GM12864 (cell line): Measurements from ENCODE around the gene DACH1.

ENCODE experiments used
- DNase-seq: peaks from one replicate; pipeline ENCODE4 v3.0.0-alpha.2; 2011; ENCODE audit warnings: low read depth
- H3K4me3 ChIP-seq: 2 replicates; pipeline ENCODE4 v1.5.1; 2011; ENCODE audit warnings: mild to moderate bottlenecking, low read depth, low read length, control low read depth
- CTCF ChIP-seq: IDR thresholded peaks from 2 replicates; pipeline ENCODE4 v1.5.1; 2011; ENCODE audit warnings: low read depth, mild to moderate bottlenecking, moderate library complexity, low read length, control low read depth, inconsistent platforms; ENCODE audit errors: missing control alignments

DACH1 gene

GRCh38 chr13:71772361-71772760 lies 94.6 kb downstream of the DACH1 start:
- no peak overlapping the region for H3K4me3 ChIP-seq
- no peak for TF ChIP-seq CTCF
- no peak for DNase-seq

DNA sequence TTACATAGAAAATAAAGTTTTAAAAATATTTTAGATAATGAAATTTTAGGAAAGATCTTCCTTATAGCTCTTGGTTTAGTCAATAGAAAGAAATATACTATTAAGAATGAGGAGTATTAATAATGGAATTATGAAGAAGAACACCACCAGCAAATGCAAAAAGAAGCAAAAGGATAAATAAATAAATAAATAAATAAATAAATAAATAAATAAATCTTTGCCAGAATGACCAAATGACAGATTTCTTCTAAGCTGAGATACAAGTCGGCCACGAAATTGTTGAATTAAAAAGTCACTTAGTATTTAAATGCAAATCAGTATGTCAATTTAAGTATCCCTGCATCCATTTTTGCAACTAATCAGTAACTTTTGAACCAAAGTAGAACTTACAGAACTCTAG lies 95.9 kb downstream of the DACH1 start:
- no peak for DNase-seq
- no peak overlapping the region for H3K4me3 ChIP-seq
- TF ChIP-seq CTCF = no peak

DNA sequence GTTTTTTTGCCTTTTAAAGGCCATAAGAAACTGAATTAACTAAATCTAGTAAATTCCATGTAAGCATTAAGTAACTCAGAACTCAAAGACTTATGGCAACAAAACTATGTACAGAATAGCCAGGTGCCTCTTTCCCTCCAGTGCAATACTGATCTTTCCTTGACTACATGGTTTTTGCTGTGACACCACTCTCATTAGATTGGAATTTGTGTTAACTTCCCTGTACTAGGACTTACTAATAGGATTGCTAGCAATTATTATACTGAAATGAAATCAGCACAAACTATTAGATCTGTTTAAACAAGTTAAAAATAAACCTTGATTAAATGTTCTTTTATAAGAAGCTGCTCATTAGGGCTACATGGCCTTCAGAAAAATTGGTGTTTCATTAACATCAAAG lies 96.3 kb downstream of the DACH1 start:
- no peak overlapping the region for H3K4me3 ChIP-seq
- no peak for DNase-seq
- no peak for TF ChIP-seq CTCF

- H3K4me3 ChIP-seq = no peak overlapping the region
- no peak for TF ChIP-seq CTCF
- DNase-seq = no peak
Observed at GRCh38 chr13:71768881-71769280, 98.1 kb downstream of the DACH1 start.

- no peak overlapping the region for H3K4me3 ChIP-seq
- DNase-seq = no peak
- no peak for TF ChIP-seq CTCF
Observed at GRCh38 chr13:71759651-71760511, 107.1 kb downstream of the DACH1 start.

DNA sequence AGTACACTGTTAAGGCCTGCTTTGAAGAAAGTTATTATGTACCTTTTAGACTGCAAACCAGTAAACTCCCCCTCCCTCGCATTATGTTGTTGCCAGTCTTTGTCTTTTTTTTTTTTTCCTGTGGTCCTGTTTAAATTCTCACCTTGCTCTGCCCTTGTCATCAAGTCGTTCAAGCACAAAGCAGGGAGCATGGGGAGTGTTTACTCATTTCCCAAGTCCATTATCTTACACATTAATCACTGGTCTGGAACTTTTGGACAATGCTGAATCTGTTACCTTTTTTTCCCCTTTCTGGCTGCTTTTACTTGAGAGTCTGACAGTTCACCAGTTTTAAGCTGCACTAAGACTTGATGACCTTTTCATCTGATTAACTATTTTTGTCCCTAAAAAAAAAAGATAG lies 108.2 kb downstream of the DACH1 start:
- H3K4me3 ChIP-seq = no peak overlapping the region
- no peak for DNase-seq
- TF ChIP-seq CTCF = no peak

- no peak overlapping the region for H3K4me3 ChIP-seq
- no peak for DNase-seq
- peak; percentile 22 for TF ChIP-seq CTCF
Observed at GRCh38 chr13:71754407-71754974, 112.5 kb downstream of the DACH1 start.
